NCI-H226 (cell line): Measurements from ENCODE around the gene LRRC3C.

Experiments used
- DNase-seq: peaks from one replicate; pipeline ENCODE4 v3.0.0-alpha.2; 2015

The LRRC3C gene

GRCh38 chr17:39980351-39981206 lies 53.0 kb downstream of the LRRC3C start, which contains the start of gene PSMD3:
TSS of gene PSMD3 (plus strand) at chr17:39980807. CDS start at chr17:39980971, 164 bp downstream.
- DNase-seq, result peak; percentile 99

GRCh38 chr17:39981207-39981741 lies 53.7 kb downstream of the LRRC3C start:
- DNase-seq, result no peak

DNA sequence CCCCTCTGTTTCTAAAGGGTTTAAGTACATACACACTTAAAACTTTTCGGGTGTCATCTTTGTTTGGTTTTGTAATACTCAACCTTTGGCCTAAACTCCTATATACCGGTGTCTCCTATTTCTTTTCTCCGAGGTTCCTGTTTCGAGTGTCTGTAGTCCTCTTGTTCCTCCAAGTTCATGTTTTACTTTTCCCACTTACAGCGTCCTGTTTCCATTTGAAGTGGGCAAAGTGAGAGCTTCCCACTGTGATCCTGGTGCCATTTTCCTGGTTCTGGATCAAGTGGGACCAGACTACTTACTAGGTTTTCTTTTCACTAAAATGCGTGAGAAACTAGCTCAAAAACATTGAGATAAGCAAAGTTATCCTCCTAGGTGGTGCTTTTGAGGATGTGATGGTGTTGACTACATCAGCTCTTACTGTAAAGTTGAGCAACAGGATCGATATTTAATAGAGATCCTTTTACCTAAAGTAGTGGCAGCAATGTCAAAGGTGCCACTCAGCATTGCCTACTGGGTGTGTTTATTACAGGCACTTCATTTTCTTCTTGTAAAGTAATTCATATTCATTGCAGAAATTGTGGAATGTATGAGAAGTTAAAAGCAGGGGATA lies 54.3 kb downstream of the LRRC3C start:
- DNase-seq, result no peak

- DNase-seq, result no peak
Observed at GRCh38 chr17:39988206-39988810, 60.8 kb downstream of the LRRC3C start.

- DNase-seq, result no peak
Observed at GRCh38 chr17:39994448-39994847, 66.9 kb downstream of the LRRC3C start.
